A549 treated with AZD2906 at 1 μM for 4 hours (cell line): Measurements from ENCODE around the gene UBXN1. TPM values are rescaled to one million over a fixed set of nuclear protein-coding genes. Genes with fewer than 3 reads are reported as not detected.

Source experiments
- total RNA-seq: library from RNA; stranded (reverse); fragments of 200-300 nt; extraction: Qiagen RNA extraction; gene quantifications from 5 replicates; pipeline ENCODE4 v1.2.3, GENCODE V29; 2022

Gene UBXN1, protein sequence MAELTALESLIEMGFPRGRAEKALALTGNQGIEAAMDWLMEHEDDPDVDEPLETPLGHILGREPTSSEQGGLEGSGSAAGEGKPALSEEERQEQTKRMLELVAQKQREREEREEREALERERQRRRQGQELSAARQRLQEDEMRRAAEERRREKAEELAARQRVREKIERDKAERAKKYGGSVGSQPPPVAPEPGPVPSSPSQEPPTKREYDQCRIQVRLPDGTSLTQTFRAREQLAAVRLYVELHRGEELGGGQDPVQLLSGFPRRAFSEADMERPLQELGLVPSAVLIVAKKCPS
- total RNA-seq: 113 to 126 TPM (median 120 TPM) in 5 replicates

DNA sequence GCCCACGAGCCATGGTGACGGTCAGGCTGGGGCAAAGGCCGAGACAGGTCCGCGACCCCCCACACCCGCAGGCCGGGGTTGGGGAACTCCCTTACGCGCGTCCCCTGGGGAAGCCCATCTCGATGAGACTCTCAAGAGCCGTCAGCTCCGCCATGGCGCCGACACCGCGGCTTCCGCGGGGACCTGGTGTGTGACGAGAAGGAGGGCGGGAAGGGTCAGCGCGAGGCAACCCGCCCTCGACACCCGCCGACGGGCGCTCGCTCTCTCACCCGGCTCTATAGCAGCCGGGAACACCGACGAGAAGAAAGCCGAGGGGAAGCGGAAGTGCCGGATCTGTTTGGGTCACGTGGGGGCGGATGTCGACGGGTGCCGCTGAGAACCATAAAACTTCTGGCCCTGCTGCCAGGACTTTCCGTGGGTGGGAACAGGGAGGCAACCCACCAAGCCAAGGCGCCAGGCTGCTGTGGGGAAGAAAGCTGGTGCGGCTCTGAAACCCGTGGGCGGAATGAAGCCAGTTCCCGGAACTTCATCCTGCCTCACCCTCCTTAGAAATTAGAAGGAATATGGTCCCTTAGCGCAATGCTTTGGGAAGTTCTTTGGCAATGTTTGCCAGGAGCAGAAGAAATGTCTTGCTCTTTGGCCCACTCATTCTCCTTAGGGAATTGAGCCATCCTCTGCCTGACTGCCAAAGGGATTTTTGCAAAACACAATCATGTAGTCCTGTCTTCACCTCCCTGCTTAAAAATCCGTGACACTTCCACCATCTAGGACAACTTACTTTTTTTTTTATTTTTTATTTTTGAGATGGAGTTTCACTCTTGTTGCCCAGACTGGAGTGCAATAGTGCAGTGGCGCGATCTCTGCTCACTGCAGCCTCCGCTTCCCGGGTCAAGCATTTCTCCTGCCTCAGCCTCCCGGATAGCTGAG is at the start of gene UBXN1:
TSS of gene UBXN1 (minus strand) at position 304 of the 927 bp plus-strand sequence. CDS start at position 154, 150 bp downstream.

DNA sequence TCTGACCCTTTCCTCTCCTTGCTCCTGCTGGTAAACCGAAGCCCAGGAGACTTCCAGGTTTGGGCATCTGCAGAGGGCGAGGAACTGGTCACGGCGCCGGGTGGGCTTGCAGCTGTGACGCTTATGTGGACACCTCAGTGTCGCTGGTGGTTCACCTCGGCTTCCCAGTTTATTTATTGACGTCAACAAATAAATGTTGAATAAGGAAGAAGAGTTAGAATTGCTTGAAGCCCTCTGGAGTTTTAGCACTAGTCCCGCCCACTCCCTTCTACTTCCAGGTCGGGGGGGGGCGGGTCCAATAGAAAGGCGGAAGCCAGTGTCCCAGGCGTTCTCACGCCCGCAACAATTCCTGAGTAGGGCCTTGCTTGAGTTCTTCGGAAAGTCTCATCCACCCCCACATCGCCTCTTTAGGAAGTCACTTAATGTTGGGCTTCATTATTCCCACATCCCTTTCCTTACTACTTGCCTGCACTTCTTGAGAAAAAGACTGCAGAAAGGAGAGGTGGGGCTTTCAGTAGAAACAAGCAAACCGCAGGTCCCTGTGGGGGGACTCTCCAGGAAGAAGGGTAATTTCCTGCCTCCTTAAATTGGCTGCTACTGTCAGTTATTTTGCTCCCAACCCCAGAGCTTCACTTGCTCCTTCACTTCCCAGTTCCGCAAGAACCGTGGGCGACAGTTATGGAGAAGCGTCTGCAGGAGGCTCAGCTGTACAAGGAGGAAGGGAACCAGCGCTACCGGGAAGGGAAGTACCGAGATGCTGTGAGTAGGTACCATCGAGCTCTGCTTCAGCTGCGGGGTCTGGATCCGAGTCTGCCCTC is 49.5 kb upstream of the UBXN1 start, which contains the start of gene TTC9C:
TSS of gene TTC9C (plus strand) at position 316 of the 818 bp plus-strand sequence. CDS start at position 679, 363 bp downstream.

DNA sequence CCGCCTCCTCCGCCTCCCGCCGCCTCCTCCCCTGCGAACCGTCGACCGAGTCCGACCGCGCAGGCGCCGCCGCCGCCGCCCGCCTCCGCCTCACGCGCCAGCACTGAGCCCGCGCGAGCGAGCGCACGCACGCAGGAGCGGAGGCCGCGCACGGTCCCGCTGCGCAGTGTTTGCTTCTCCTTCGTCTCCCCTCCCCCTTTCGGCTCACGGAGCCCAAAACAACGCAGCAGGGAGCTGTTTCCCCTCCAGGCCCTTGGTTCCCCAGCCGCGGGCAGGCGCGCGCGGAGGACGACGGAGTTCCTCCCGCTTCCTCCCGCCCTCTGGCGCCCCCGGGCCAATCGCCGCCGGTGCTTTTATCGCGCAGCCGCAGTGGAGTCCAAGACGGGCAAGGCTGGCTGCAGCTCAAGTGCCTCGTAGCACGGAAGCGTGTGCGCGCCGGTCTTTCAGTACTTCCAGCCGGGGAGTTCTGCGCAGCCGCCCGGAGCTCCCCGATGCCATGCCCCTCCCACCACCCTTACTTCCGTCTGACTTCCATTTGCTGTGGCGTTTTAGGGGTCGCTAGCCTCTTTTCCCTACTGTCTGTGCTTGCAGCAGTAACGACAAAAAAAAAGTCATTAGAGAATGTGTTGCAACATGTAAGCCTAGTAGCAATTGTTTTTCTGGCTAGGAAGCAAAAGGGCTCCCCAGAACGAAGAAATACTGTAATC is 48.4 kb upstream of the UBXN1 start, which contains the start of gene HNRNPUL2:
TSS of gene HNRNPUL2 (minus strand) at position 293 of the 707 bp plus-strand sequence. CDS start 301 bp downstream, outside the sequence.

DNA sequence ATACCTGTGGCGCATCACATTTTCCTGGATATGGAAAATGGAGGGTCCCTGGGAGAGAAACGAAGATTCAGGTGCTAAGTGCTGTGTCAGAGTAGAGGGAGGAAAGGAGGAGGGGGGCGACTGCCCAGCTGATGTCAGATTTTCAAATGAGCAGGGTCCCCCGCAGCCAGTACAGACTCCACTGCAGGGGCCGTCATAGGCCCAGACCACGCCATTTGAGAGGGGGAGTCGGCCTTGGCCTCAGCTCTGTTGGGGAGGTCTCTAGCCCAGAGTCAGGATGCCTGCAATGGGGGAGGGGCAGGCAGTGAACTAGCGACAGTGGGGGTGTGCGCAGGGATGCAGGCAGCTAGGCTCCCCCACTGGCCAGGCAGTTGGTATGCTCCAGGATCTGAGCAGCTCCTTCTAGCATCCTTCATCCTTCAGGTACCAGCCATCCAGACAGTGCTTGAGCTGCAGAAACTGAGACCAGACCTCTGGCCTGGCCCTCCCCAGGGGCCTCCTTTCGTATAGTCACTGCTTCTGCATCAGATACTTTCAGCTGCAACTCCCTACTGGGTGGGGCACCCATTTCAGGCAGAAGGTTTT is 28.5 kb upstream of the UBXN1 start, which contains the start of the genes BSCL2 and GNG3:
TSS of gene BSCL2 (minus strand) at position 148 of the 585 bp plus-strand sequence. CDS start 229 bp downstream, outside the sequence.
TSS of gene GNG3 (plus strand) at position 400 of the 585 bp plus-strand sequence. CDS start 620 bp downstream, outside the sequence.

DNA sequence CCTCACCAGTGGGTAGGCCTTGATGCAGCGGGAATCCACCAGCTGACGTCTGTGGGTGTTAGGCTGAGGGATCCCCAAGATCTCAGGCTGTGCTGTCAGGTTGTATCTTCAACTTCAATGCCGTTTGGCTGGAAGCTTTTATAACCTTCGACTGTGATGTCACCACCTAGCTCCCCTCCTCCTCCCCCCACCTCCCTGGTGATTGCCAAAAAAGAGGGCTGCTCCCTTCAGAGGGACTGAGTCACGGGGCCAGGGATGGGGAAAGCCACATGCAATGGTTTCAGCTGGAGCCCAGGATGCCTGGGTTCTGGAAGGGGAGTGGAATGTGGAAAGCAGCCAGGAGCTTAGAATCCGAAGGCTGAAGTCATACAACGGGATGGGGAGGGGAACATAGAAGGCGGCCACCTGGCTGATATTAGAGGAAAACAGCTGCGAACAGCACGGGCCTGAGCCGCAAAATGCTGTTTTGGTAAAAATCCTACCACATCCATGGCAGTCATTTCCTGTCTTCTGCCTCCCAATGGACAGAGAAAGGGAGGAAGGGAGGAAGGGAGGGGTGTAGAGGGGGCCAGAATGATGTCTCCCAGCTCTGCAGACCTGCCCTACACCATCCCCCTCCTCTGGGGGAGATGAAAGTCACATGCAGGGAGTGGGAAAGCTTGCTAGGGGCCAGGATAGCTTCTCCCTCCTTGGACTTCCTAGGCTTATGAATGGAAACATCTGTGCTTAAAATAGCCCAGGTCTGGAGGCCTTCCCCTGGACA is 10.7 kb upstream of the UBXN1 start, which contains the start of gene LRRN4CL:
TSS of gene LRRN4CL (minus strand) at position 110 of the 763 bp plus-strand sequence. CDS start 1,022 bp downstream, outside the sequence.

DNA sequence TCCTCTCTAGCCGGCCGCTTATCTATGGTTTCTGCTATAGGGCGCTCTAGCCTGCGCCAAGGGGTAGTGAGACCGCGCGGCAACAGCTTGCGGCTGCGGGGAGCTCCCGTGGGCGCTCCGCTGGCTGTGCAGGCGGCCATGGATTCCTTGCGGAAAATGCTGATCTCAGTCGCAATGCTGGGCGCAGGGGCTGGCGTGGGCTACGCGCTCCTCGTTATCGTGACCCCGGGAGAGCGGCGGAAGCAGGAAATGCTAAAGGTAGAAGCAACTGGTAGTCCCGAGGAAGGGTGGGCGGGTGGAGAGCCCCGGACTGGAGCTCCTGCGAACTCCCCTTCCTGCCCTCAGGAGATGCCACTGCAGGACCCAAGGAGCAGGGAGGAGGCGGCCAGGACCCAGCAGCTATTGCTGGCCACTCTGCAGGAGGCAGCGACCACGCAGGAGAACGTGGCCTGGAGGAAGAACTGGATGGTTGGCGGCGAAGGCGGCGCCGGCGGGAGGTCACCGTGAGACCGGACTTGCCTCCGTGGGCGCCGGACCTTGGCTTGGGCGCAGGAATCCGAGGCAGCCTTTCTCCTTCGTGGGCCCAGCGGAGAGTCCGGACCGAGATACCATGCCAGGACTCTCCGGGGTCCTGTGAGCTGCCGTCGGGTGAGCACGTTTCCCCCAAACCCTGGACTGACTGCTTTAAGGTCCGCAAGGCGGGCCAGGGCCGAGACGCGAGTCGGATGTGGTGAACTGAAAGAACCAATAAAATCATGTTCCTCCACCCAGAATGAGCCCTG is 7.1 kb downstream of the UBXN1 start, which contains the start of the genes LBHD1 and UQCC3:
TSS of gene LBHD1 (minus strand) at position 660 of the 782 bp plus-strand sequence. CDS start 2,236 bp downstream, outside the sequence.
TSS of gene UQCC3 (plus strand) at position 66 of the 782 bp plus-strand sequence. CDS start at position 139, 73 bp downstream.

DNA sequence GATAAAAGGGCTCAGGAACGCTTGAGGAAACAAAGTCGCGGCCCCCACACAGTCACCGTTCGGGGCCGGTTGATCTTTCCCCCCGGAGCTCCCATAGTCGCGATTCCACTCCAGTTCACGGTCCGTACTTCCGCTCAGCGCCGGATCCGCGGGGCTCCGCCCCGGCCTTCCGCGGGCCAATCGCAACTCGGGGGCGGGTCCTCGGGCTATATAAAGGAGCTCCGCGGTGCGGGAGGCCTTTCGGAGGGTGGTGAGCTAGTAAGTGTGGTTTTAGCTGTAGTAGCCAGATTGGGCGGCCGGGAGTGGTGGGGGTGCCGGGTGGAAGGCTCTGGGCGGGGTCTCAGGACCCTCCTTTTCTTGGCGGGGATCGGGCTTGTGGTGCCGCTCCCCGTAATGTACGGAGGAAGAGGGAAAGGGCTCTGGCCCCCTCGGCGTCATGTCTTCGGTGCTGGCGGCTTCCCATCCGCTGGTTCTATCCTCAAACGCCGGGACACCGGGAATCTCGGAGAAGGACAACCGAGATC is 13.7 kb downstream of the UBXN1 start, which contains the start of the genes C11orf98 and CSKMT:
TSS of gene C11orf98 (minus strand) at position 136 of the 524 bp plus-strand sequence. CDS start at position 95, 41 bp downstream.
TSS of gene CSKMT (plus strand) at position 238 of the 524 bp plus-strand sequence. CDS start 568 bp downstream, outside the sequence.

DNA sequence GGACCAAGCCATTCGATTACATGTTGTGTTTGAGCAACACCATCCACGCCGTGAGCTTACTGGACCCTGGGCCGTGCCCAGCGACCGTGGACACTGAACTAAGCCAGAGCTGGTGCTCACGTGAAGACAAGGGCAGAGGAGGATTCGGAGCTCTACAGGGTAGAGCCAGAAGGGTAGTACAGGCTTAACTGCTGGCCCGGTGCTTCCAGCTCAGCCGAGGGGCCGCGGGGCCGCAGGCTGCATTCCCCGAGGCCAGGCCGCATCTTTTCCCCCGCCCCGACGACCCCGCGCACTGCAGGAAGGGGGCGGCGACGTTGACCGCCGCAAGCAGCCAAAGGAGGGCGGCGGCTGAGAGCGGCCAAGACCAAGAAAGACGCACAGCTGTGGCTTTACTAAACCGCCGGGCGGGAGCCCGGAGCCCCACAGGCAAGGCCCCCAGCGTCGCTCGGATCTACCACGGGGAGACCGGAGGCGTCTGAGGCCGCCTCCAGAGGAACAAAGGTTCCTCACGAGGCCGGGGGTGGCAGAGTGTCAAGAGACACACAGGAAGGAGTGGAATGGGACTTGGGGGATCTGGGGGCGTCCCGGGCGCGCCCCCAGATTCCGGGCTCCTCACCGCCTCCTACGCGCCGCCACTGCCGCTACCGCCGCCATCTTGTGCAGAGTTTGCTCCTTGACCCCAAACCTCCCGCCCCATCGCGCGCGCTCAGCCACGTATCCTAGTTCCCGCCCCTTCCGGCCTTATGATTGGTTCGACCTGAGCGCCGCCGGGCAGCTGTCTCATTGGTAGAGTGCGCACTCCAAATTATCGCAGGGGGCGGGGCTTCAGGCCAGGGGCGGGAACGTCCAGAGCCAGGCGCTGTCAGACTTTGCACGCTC is 32.7 kb downstream of the UBXN1 start, which contains the start of gene GANAB:
TSS of gene GANAB (minus strand) at position 668 of the 879 bp plus-strand sequence. CDS start at position 654, 14 bp downstream.

Other genes with a start within 250 kb of the UBXN1 start
- 339 to 412 TPM (median 379 TPM) in 5 replicates for gene AHNAK, start 132.3 kb downstream of the UBXN1 start, total RNA-seq
- 1,893 to 2,060 TPM (median 2,008 TPM) in 5 replicates for gene EEF1G, start 105.2 kb downstream of the UBXN1 start, total RNA-seq
- 12.8 to 17.8 TPM (median 17.0 TPM) in 5 replicates for gene TUT1, start 87.5 kb downstream of the UBXN1 start, total RNA-seq
- 82.2 to 92.9 TPM (median 85.9 TPM) in 5 replicates for gene MTA2, start 77.2 kb downstream of the UBXN1 start, total RNA-seq
- 19.9 to 26.0 TPM (median 22.0 TPM) in 5 replicates for gene EML3, start 66.3 kb downstream of the UBXN1 start, total RNA-seq
- gene ROM1, start 65.8 kb downstream of the UBXN1 start, total RNA-seq: 3.6 to 4.3 TPM (median 4.0 TPM) in 5 replicates
- gene B3GAT3, start 57.1 kb downstream of the UBXN1 start, total RNA-seq: 44.5 to 55.6 TPM (median 54.8 TPM) in 5 replicates
- gene GANAB, start 32.5 kb downstream of the UBXN1 start, total RNA-seq: 248 to 270 TPM (median 260 TPM) in 5 replicates
- 19.1 to 23.0 TPM (median 22.6 TPM) in 5 replicates for gene INTS5, start 25.8 kb downstream of the UBXN1 start, total RNA-seq
- gene C11orf98, start 13.9 kb downstream of the UBXN1 start, total RNA-seq: 118 to 140 TPM (median 121 TPM) in 5 replicates
- gene CSKMT, start 13.8 kb downstream of the UBXN1 start, total RNA-seq: 6.9 to 15.1 TPM (median 13.5 TPM) in 5 replicates
- 23.4 to 38.0 TPM (median 35.7 TPM) in 5 replicates for gene UQCC3, start 7.4 kb downstream of the UBXN1 start, total RNA-seq
- gene LBHD1, start 6.8 kb downstream of the UBXN1 start, total RNA-seq: 4.0 to 5.1 TPM (median 4.8 TPM) in 5 replicates
- 0.07 to 0.10 TPM (median 0.08 TPM) in 3 of 5 replicates, not detected in the others for gene LRRN4CL, start 10.5 kb upstream of the UBXN1 start, total RNA-seq
- 53.3 to 85.7 TPM (median 68.0 TPM) in 5 replicates for gene BSCL2, start 28.4 kb upstream of the UBXN1 start, total RNA-seq
- gene GNG3, start 28.6 kb upstream of the UBXN1 start, total RNA-seq: not detected in 5 replicates
- gene HNRNPUL2, start 48.4 kb upstream of the UBXN1 start, total RNA-seq: 38.1 to 42.3 TPM (median 39.3 TPM) in 5 replicates
- 28.8 to 30.0 TPM (median 29.4 TPM) in 5 replicates for gene TTC9C, start 49.4 kb upstream of the UBXN1 start, total RNA-seq
- gene ZBTB3, start 75.1 kb upstream of the UBXN1 start, total RNA-seq: 1.3 to 1.8 TPM (median 1.5 TPM) in 5 replicates
- 161 to 178 TPM (median 174 TPM) in 5 replicates for gene POLR2G, start 82.5 kb upstream of the UBXN1 start, total RNA-seq
- 12.2 to 15.7 TPM (median 14.0 TPM) in 5 replicates for gene TAF6L, start 92.3 kb upstream of the UBXN1 start, total RNA-seq
- 68.8 to 94.9 TPM (median 86.7 TPM) in 5 replicates for gene TMEM179B, start 108.3 kb upstream of the UBXN1 start, total RNA-seq
- gene TMEM223, start 112.9 kb upstream of the UBXN1 start, total RNA-seq: 19.7 to 28.7 TPM (median 27.7 TPM) in 5 replicates
- gene NXF1, start 126.4 kb upstream of the UBXN1 start, total RNA-seq: 38.7 to 55.4 TPM (median 50.7 TPM) in 5 replicates
- gene STX5, start 153.0 kb upstream of the UBXN1 start, total RNA-seq: 19.5 to 24.9 TPM (median 23.9 TPM) in 5 replicates
- not detected in 5 replicates for gene TEX54, start 153.8 kb upstream of the UBXN1 start, total RNA-seq
- gene WDR74, start 160.5 kb upstream of the UBXN1 start, total RNA-seq: 74.3 to 82.0 TPM (median 79.5 TPM) in 5 replicates
- 893 to 1,052 TPM (median 950 TPM) in 5 replicates for gene SLC3A2, start 201.8 kb upstream of the UBXN1 start, total RNA-seq
- 0.03 to 0.08 TPM (median 0.07 TPM) in 4 of 5 replicates, not detected in the other for gene CHRM1, start 242.3 kb upstream of the UBXN1 start, total RNA-seq